ENCODE measurements around the gene ZNF578.
"Not testable (repeated sequence)": the region's sequence is repeated elsewhere in the genome, so short reads cannot be mapped to it uniquely, and the experiment has no call there.

The ZNF578 gene

GRCh38 chr19:52453324-52454094 lies at the start of gene ZNF578:
ZNF578 (plus strand) TSS chr19:52453553; CDS start chr19:52501846, 48,293 bp downstream.
- no peak for FAIRE-seq

- FAIRE-seq: no peak
These were observed 43.1 kb upstream of the ZNF578 start for GRCh38 chr19:52410276-52410675.

GRCh38 chr19:52415711-52416110 lies 37.6 kb upstream of the ZNF578 start:
- no peak for FAIRE-seq

GRCh38 chr19:52428937-52429336 lies 24.4 kb upstream of the ZNF578 start, which contains the start of gene ZNF534:
ZNF534 (plus strand) TSS chr19:52429148; CDS start chr19:52431475, 2,327 bp downstream.
- FAIRE-seq: no peak

- FAIRE-seq: no peak
These were observed 11.2 kb upstream of the ZNF578 start for GRCh38 chr19:52442179-52442578.

GRCh38 chr19:52444506-52444905 lies 8.8 kb upstream of the ZNF578 start:
- FAIRE-seq: no peak

GRCh38 chr19:52451241-52451640 lies 2.1 kb upstream of the ZNF578 start:
- no peak for FAIRE-seq

- FAIRE-seq: no peak
These were observed 11.6 kb downstream of the ZNF578 start for GRCh38 chr19:52464798-52465470.

GRCh38 chr19:52473655-52474350 lies 20.4 kb downstream of the ZNF578 start:
- FAIRE-seq: no peak

- FAIRE-seq: no peak
These were observed 21.2 kb downstream of the ZNF578 start for GRCh38 chr19:52474351-52475127.

GRCh38 chr19:52484111-52484743 lies 30.9 kb downstream of the ZNF578 start:
- FAIRE-seq: not testable (repeated sequence)

GRCh38 chr19:52485064-52485463 lies 31.7 kb downstream of the ZNF578 start:
- FAIRE-seq: not testable (repeated sequence)

- not testable (repeated sequence) for FAIRE-seq
These were observed 32.3 kb downstream of the ZNF578 start for GRCh38 chr19:52485561-52486240.

GRCh38 chr19:52492201-52492993 lies 39.0 kb downstream of the ZNF578 start:
- FAIRE-seq: no peak

- FAIRE-seq: no peak
These were observed 39.7 kb downstream of the ZNF578 start for GRCh38 chr19:52492994-52493470.

GRCh38 chr19:52494518-52494917 lies 41.2 kb downstream of the ZNF578 start:
- FAIRE-seq: no peak

- no peak for FAIRE-seq
These were observed 45.2 kb downstream of the ZNF578 start for GRCh38 chr19:52498571-52498970.

- FAIRE-seq: not testable (repeated sequence)
These were observed 47.1 kb downstream of the ZNF578 start for GRCh38 chr19:52500474-52500873.

- not testable (repeated sequence) for FAIRE-seq
These were observed 47.6 kb downstream of the ZNF578 start for GRCh38 chr19:52500991-52501390.

GRCh38 chr19:52507266-52507665 lies 53.9 kb downstream of the ZNF578 start:
- no peak for FAIRE-seq

GRCh38 chr19:52516191-52516590 lies 62.8 kb downstream of the ZNF578 start:
- no peak for FAIRE-seq

All from islet of Langerhans (tissue), 1 donor.